Stomach (tissue), 9 donors: ENCODE results near the gene OPN3. TPM values are rescaled to one million over a fixed set of nuclear protein-coding genes. Genes with fewer than 3 reads are reported as not detected.

Experiments used
- DNase-seq, 2 donors: peaks; one replicate each; pipeline versions ENCODE4 v3.0.0 to v3.0.0-alpha.2; 2013 to 2019
- H3K27ac ChIP-seq, 5 donors: fragments of 200-600 bp in 4 of 5; sonication (generic) in 4 of 5; one replicate each; pipeline ENCODE4 v1.5.1; 2013 to 2019; ENCODE audit warnings: mild to moderate bottlenecking in 1 of 5, moderate library complexity in 1 of 5
- H3K27me3 ChIP-seq, 3 donors: fragments of 200-600 bp; sonication (generic); one replicate each; pipeline ENCODE4 v1.5.1; 2017 to 2019; ENCODE audit warnings: mixed run types in 1 of 3
- H3K36me3 ChIP-seq, 4 donors: fragments of 200-600 bp; sonication (generic); 1 replicate in 3 of 4; 2 replicates in 1 of 4; pipeline ENCODE4 v1.5.1; 2016 to 2019
- H3K4me1 ChIP-seq, 4 donors: fragments of 200-600 bp; sonication (generic); one replicate each; pipeline ENCODE4 v1.5.1; 2016 to 2019
- H3K4me3 ChIP-seq, 4 donors: fragments of 200-600 bp; sonication (generic) in 3 of 4; one replicate each; pipeline ENCODE4 v1.5.1; 2016 to 2019; ENCODE audit warnings: mild to moderate bottlenecking in 1 of 4
- H3K9me3 ChIP-seq, 4 donors: fragments of 200-600 bp; sonication (generic); one replicate each; pipeline ENCODE4 v1.5.1; 2016 to 2019
- EP300 ChIP-seq: sonication (generic); formaldehyde crosslinking; IDR thresholded peaks from one replicate; pipeline ENCODE4 v1.6.1; 2017; ENCODE audit warnings: antibody characterized with exemption
- POLR2A ChIP-seq, 4 donors: fragments of 450-650 bp; IDR thresholded peaks; one replicate each; pipeline ENCODE4 v1.6.1; 2016; ENCODE audit warnings: antibody characterized with exemption in 4 of 4, control low read depth in 2 of 4, mild to moderate bottlenecking in 1 of 4, moderate library complexity in 1 of 4
- POLR2AphosphoS5 ChIP-seq, 3 donors: sonication (generic); formaldehyde crosslinking; IDR thresholded peaks; one replicate each; pipeline ENCODE4 v1.6.1; 2016; ENCODE audit warnings: antibody characterized with exemption in 3 of 3
- WGBS, 5 donors: extraction: QIAGEN DNeasy Blood & Tissue Kit in 3 of 5; methylation state at CpG; one replicate each; pipeline versions ENCODE4 v1.1.5 to v1.1.7; 2013 to 2018; 5-methylcytosine and 5-hydroxymethylcytosine counted together
- intact Hi-C: fragments of 100-400 bp; cut with DNase I; formaldehyde crosslinking; loops from one replicate; pipeline ENCODE4 v1.15.1; 2023; ENCODE audit warnings: low total_unique reads
- polyA plus RNA-seq, 3 donors: library from polyadenylated mRNA; stranded (reverse); fragments of 200-250 nt; gene quantifications; one replicate each; pipeline ENCODE4 v1.2.3, GENCODE V29; 2013
- total RNA-seq, 5 donors: library from RNA; depleted of rRNA; stranded (reverse); fragments of >200 nt; gene quantifications; one replicate each; pipeline versions ENCODE4 v1.1.0 to v1.2.3, GENCODE V29; 2014 to 2016
- TF ChIP-seq, protein P1 (sequence below), 7 experiments: fragments of 450-650 bp in 4 of 7; fragments of 200-600 bp in 3 of 7; sonication (generic) in 3 of 7; IDR thresholded peaks; one replicate each; pipeline ENCODE4 v1.5.1; 2016 to 2019; ENCODE audit warnings: antibody characterized with exemption in 7 of 7, control low read depth in 2 of 7, mild to moderate bottlenecking in 1 of 7
- donor health status: healthy with polysubstance abuse.
- donor health status: Bipolar disorder and iron deficiency.
- donor health status: healthy.

Gene OPN3
- total and polyA plus RNA-seq, 8 donors, result 1.8 to 15.1 (median 8.1) TPM; not detected in 1

DNA sequence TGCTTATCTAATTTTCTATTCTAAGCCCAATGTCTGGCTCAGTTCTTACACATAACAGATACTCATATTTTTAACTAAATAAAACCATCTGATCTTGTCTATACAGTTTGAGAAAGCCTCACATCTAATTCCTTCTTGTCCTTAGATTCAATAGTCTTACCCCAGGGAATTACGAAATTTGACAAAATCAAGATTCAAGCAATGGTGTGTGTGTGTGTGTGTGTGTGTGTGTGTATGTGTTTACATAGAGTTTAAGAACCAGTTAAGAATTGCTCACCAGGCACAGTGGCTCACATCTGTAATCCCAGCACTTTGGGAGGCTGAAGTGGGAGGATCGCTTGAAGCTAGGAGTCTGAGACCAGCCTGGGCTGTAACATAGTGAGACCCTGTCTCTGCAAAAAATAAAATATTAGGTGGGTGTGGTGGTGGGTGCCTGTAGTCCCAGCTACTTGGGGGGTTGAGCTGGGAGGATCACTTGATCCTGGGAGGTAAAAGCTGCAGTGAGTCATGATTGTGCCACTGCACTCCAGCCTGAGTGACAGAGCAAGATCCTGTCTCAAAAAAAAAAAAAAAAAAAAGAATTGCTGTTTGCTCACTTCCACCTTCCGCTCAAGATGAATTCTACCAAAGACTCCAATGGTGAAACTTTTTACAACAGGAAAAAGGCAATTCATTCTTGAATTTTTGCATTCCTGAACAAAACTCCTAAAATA lies 18.1 kb upstream of the OPN3 start:
- Histone ChIP-seq H3K36me3 (no peaks in the 10 kb centered on the region), H3K27ac (no peak overlapping the region), H3K27me3 (no peaks in the 10 kb centered on the region), H3K9me3 (no peaks in the 10 kb centered on the region), H3K4me1 (no peaks in the 10 kb centered on the region), H3K4me3 (no peak overlapping the region)
- TF ChIP-seq POLR2A (IDR thresholded peaks at IDR 0.05) (no peak), EP300 (no peak), POLR2AphosphoS5 (IDR thresholded peaks at IDR 0.05) (no peak)
- TF ChIP-seq, protein P1, sequence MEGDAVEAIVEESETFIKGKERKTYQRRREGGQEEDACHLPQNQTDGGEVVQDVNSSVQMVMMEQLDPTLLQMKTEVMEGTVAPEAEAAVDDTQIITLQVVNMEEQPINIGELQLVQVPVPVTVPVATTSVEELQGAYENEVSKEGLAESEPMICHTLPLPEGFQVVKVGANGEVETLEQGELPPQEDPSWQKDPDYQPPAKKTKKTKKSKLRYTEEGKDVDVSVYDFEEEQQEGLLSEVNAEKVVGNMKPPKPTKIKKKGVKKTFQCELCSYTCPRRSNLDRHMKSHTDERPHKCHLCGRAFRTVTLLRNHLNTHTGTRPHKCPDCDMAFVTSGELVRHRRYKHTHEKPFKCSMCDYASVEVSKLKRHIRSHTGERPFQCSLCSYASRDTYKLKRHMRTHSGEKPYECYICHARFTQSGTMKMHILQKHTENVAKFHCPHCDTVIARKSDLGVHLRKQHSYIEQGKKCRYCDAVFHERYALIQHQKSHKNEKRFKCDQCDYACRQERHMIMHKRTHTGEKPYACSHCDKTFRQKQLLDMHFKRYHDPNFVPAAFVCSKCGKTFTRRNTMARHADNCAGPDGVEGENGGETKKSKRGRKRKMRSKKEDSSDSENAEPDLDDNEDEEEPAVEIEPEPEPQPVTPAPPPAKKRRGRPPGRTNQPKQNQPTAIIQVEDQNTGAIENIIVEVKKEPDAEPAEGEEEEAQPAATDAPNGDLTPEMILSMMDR (IDR thresholded peaks at IDR 0.05), result no peak
- WGBS, 5 donors, result 79 to 91% (median 84%) methylated on average over 3 of the region's 3 CpGs
- DNase-seq, result no peak
- intact Hi-C loops, result no loop called here

DNA sequence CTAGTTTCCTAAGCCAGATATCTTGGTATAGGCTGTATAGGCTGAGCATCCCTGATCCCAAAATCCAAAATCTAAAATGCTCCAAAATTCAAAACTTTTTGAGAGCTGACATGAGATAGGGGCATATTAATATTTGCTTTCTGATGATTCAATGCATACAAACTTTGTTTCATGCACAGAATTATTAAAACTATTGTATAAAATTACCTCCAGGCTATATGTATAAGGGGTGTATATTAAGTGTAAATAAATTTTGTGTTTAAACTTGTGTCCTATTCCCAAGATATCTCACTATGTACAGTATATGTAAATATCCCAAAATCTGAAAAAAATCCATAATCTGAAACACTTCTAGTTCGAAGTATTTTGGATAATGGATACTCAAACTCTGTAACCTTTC lies 14.5 kb upstream of the OPN3 start:
- intact Hi-C loops, result no loop called here
- H3K27ac ChIP-seq, result no peak overlapping the region
- TF ChIP-seq POLR2A (IDR thresholded peaks at IDR 0.05) (no peak), POLR2AphosphoS5 (IDR thresholded peaks at IDR 0.05) (no peak), EP300 (no peak)
- TF ChIP-seq, protein P1 (IDR thresholded peaks at IDR 0.05), result no peak
- no peaks in the 10 kb centered on the region for H3K4me1 ChIP-seq
- no peak overlapping the region for H3K4me3 ChIP-seq
- H3K27me3 ChIP-seq, result no peaks in the 10 kb centered on the region
- H3K36me3 ChIP-seq, result no peaks in the 10 kb centered on the region
- WGBS, 5 donors, result 77 to 94% (median 86%) methylated on average over 1 of the region's 1 CpG
- H3K9me3 ChIP-seq, result no peaks in the 10 kb centered on the region
- DNase-seq, result no peak

DNA sequence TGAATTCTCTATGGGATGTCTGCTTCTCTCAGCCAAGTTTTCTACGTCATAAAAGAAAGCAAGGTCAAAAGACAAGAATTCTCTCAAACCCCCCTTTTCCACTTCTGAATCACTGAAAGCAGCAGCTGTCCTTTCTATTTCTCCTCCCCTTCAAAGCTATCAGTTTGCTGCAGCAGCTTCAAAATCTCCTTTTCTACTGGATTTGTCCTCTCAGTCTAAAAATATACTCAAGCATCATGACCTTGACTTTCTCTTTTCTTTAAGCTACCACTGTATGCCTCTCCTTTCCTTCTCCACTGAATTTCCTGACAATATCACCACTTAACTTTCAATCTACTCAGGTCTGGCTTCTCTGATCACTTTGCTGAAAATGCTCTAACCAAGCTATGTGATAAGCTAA lies 13.8 kb upstream of the OPN3 start:
- Histone ChIP-seq H3K4me1 (no peaks in the 10 kb centered on the region), H3K27ac (no peak overlapping the region), H3K27me3 (no peaks in the 10 kb centered on the region), H3K9me3 (no peaks in the 10 kb centered on the region), H3K4me3 (no peak overlapping the region), H3K36me3 (no peaks in the 10 kb centered on the region)
- no peak for DNase-seq
- 63 to 75% (median 68%) methylated on average over 1 of the region's 1 CpG for WGBS, 5 donors
- intact Hi-C loops, result no loop called here
- TF ChIP-seq, protein P1 (IDR thresholded peaks at IDR 0.05), result no peak
- TF ChIP-seq POLR2AphosphoS5 (IDR thresholded peaks at IDR 0.05) (no peak), POLR2A (IDR thresholded peaks at IDR 0.05) (no peak), EP300 (no peak)

DNA sequence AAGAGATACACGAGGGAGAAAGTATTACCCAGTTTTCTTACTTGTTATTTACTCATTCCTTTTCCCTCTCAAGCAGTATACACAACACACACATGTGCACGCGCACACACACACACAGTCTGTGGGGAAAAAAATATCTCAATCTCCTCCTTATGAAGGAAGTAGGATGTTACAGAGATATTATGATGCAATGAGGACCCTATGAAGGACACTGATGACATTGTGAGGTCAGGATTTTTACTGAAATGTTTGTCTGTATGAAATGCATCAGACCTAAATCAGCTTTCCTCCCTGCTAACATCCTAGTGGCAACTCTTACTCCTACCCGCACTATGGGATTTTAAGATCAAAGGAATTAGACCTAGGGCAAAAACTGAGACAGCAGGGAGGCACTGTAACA lies 11.8 kb upstream of the OPN3 start, which contains the start of gene WDR64:
Gene WDR64 (plus strand): TSS at position 270 of the 400 bp plus-strand sequence. CDS start 204 bp downstream, outside the sequence.
- no peaks in the 10 kb centered on the region for H3K9me3 ChIP-seq
- WGBS, 5 donors, result 83 to 86% (median 84%) methylated on average over 4 of the region's 4 CpGs
- intact Hi-C loops, result no loop called here
- no peaks in the 10 kb centered on the region for H3K36me3 ChIP-seq
- H3K4me3 ChIP-seq, result no peak within 1 kb of the TSS
- TF ChIP-seq EP300 (no peak), POLR2AphosphoS5 (IDR thresholded peaks at IDR 0.05) (no peak), POLR2A (IDR thresholded peaks at IDR 0.05) (no peak)
- TF ChIP-seq, protein P1 (IDR thresholded peaks at IDR 0.05), result no peak
- H3K27ac ChIP-seq, result no peak within 1 kb of the TSS
- DNase-seq, result no peak
- no peaks in the 10 kb centered on the region for H3K4me1 ChIP-seq
- H3K27me3 ChIP-seq, result no peaks in the 10 kb centered on the region
